Measurements from ENCODE around the gene DISC1.
A peak's percentile ranks its signal among the peaks of the same experiment; 100 is the strongest.

GRCh38 chr1:231679109-231679508, 52.5 kb downstream of the DISC1 start:
- TF ChIP-seq EP300 (IDR thresholded peaks at IDR 0.05; ENCODE audit: borderline replicate concordance in 1 of 2, low read depth in 1 of 2, low read length in 1 of 2), result peak in 1 of 2 experiments; percentile 74; a peak in 2 of 4 replicates
- no peak for TF ChIP-seq CTCF (IDR thresholded peaks at IDR 0.05)
- no peak for TF ChIP-seq REST (IDR thresholded peaks at IDR 0.05; ENCODE audit: low read depth, low read length)
- TF ChIP-seq MXI1 (IDR thresholded peaks at IDR 0.05; ENCODE audit: low read depth, low read length), result peak; percentile 41; the same call in 1 of the 2 replicates
- TF ChIP-seq RFX5 (IDR thresholded peaks at IDR 0.05; ENCODE audit: low read length), result no peak

Data from SK-N-SH (cell line).